HepG2 (cell line): ENCODE results near the gene DNAJC18. TPM values are rescaled to one million over a fixed set of nuclear protein-coding genes. Genes with fewer than 3 reads are reported as not detected.

Source experiments
- ATAC-seq: fragments of 200-7000 bp; cut with Tn5 transposase; 3 replicates; pipeline ENCODE4 v1.9.1; 2020; ENCODE audit warnings: mild to moderate bottlenecking, moderate library complexity
- BruUV-seq: library from RNA; stranded (reverse); fragments of 400-500 nt; replicated peaks from 2 replicates; lab custom pipeline; 2021; lab: Mats Ljungman, UMichigan
- CTCF ChIA-PET: fragments of 300-600 bp; formaldehyde crosslinking; extraction: SDS; loops from one replicate; lab custom pipeline; 2021; ENCODE audit warnings: low total read pairs, inconsistent platforms, low intra/inter-chr PET ratio; lab: Yijun Ruan, JAX
- POLR2A ChIA-PET: fragments of 350-600 bp; sonication (Branson Sonifier 250); formaldehyde crosslinking; loops from one replicate; lab custom pipeline; 2020; ENCODE audit warnings: antibody characterized with exemption, inconsistent platforms; lab: Yijun Ruan, JAX
- DNase-seq: peaks from one replicate; pipeline ENCODE4 v3.0.0-alpha.2; 2015; ENCODE audit warnings: low spot score
- FAIRE-seq: peaks from 3 replicates; lab custom pipeline; 2011; peaks lifted over from hg19 to GRCh38; lab: Jason Lieb, UNC
- H2AFZ ChIP-seq: one replicate; pipeline ENCODE4 v1.6.1; 2011; ENCODE audit warnings: low read length, inconsistent platforms
- H3K27ac ChIP-seq: fragments of 300-600 bp; 3 replicates; pipeline ENCODE4 v1.8.0; 2011; ENCODE audit warnings: mixed run types, mild to moderate bottlenecking, mixed read lengths, low read length, inconsistent platforms; ENCODE audit not compliant: insufficient read depth; ENCODE audit errors: extremely low read length
- H3K27me3 ChIP-seq, 2 experiments: fragments of 200-600 bp in 1 of 2; 2 replicates in 1 of 2; 3 replicates in 1 of 2; pipeline versions ENCODE4 v1.6.0 to v1.8.0; 2011; ENCODE audit warnings: low read length in 2 of 2, mild to moderate bottlenecking in 2 of 2, moderate library complexity in 2 of 2, inconsistent platforms in 1 of 2; ENCODE audit not compliant: insufficient read depth in 2 of 2, control insufficient read depth in 1 of 2
- H3K36me3 ChIP-seq, 2 experiments: fragments of 200-600 bp in 1 of 2; replicated peaks in 1 of 2; 2 replicates in 1 of 2; 3 replicates in 1 of 2; pipeline versions ENCODE4 v1.5.1 to v1.8.0; 2011; ENCODE audit warnings: low read length in 2 of 2, inconsistent platforms in 1 of 2; ENCODE audit not compliant: insufficient read depth in 2 of 2, control insufficient read depth in 1 of 2
- H3K4me1 ChIP-seq: 2 replicates; pipeline ENCODE4 v1.5.1; 2012; ENCODE audit warnings: low read length, inconsistent platforms; ENCODE audit not compliant: insufficient read depth
- H3K4me2 ChIP-seq: 2 replicates; pipeline ENCODE4 v1.6.0; 2011; ENCODE audit warnings: low read depth, low read length, inconsistent platforms
- H3K4me3 ChIP-seq, 3 experiments: fragments of 200-600 bp in 1 of 3; sonication (generic), shearing (Covaris generic) in 1 of 3; replicated peaks in 1 of 3; 2 replicates each; pipeline ENCODE4 v1.5.1; 2011 to 2016; ENCODE audit warnings: low read length in 3 of 3, inconsistent platforms in 2 of 3, low read depth in 2 of 3, mild to moderate bottlenecking in 2 of 3, control low read depth in 1 of 3, mixed read lengths in 1 of 3; ENCODE audit not compliant: insufficient read depth in 1 of 3
- H3K79me2 ChIP-seq: one replicate; pipeline ENCODE4 v1.6.1; 2011; ENCODE audit warnings: low read length, inconsistent platforms; ENCODE audit not compliant: insufficient read depth
- H3K9ac ChIP-seq: 2 replicates; pipeline ENCODE4 v1.6.0; 2011; ENCODE audit warnings: mild to moderate bottlenecking, low read depth, low read length, inconsistent platforms; ENCODE audit not compliant: insufficient read depth
- H3K9me3 ChIP-seq: 2 replicates; pipeline ENCODE4 v1.5.1; 2012; ENCODE audit warnings: mild to moderate bottlenecking, low read length
- H4K20me1 ChIP-seq: 2 replicates; pipeline ENCODE4 v1.6.0; 2011; ENCODE audit warnings: inconsistent platforms, mild to moderate bottlenecking, low read length, moderate library complexity; ENCODE audit not compliant: insufficient read depth
- AKAP8 ChIP-seq: sonication (generic); formaldehyde crosslinking; IDR thresholded peaks from 2 replicates; pipeline ENCODE4 v1.5.1; 2020; ENCODE audit warnings: mild to moderate bottlenecking, missing genetic modification reagents
- FOSL2 ChIP-seq: sonication (generic); formaldehyde crosslinking; IDR thresholded peaks from 2 replicates; pipeline ENCODE4 v1.4.0; 2020; ENCODE audit warnings: missing genetic modification reagents
- FOXA1 ChIP-seq, 2 experiments: fragments of 450-650 bp in 1 of 2; sonication (generic) in 1 of 2; formaldehyde crosslinking in 1 of 2; IDR thresholded peaks; 2 replicates each; pipeline versions ENCODE4 v1.4.0 to v1.6.1; 2016 to 2020; ENCODE audit warnings: missing genetic modification reagents in 1 of 2
- MEF2D ChIP-seq: sonication (generic); formaldehyde crosslinking; IDR thresholded peaks from 2 replicates; pipeline ENCODE4 v1.5.1; 2020; ENCODE audit warnings: mild to moderate bottlenecking, missing genetic modification reagents
- NFE2 ChIP-seq: sonication (generic); formaldehyde crosslinking; IDR thresholded peaks from 2 replicates; pipeline ENCODE4 v1.4.0; 2020; ENCODE audit warnings: missing genetic modification reagents
- RBM39 ChIP-seq: fragments of 200-400 bp; formaldehyde crosslinking; IDR thresholded peaks from one replicate; pipeline ENCODE4 v1.6.1; 2018; ENCODE audit warnings: antibody characterized with exemption, mild to moderate bottlenecking, low read depth, low read length; ENCODE audit not compliant: poor library complexity, severe bottlenecking
- ZNF224 ChIP-seq: sonication (generic); formaldehyde crosslinking; IDR thresholded peaks from 2 replicates; pipeline ENCODE4 v1.5.0; 2020; ENCODE audit warnings: mild to moderate bottlenecking, missing genetic modification reagents
- ZNF484 ChIP-seq: sonication (generic); formaldehyde crosslinking; IDR thresholded peaks from 2 replicates; pipeline ENCODE4 v1.5.1; 2020; ENCODE audit warnings: mild to moderate bottlenecking, low read depth, missing genetic modification reagents, borderline replicate concordance
- ZNF546 ChIP-seq: sonication (generic); formaldehyde crosslinking; conservative IDR thresholded peaks from 2 replicates; pipeline ENCODE4 v1.8.1; 2023; ENCODE audit warnings: mild to moderate bottlenecking, missing genetic modification reagents
- WGBS: methylation state at CpG from one replicate; pipeline ENCODE4 v1.1.6; 2017; ENCODE audit warnings: low lambda C conversion rate; 5-methylcytosine and 5-hydroxymethylcytosine counted together
- in situ Hi-C: cut with HindIII; loops from 2 replicates; pipeline ENCODE4 v1.10.0; 2017; ENCODE audit warnings: low pct_unique_long_range_greater_than_20kb; ENCODE audit not compliant: extremely low pct_ligation_motif_present
- intact Hi-C: fragments of 100-400 bp; cut with micrococcal nuclease; formaldehyde crosslinking; loops from one replicate; pipeline ENCODE4 v1.10.0; 2022; ENCODE audit not compliant: unreplicated experiment
- polyA plus RNA-seq, 8 experiments: library from polyadenylated mRNA; depleted of rRNA in 3 of 8; stranded (reverse) in 7 of 8; unstranded in 1 of 8; fragments of >200 nt; fragmentation: Illumina TruSeq in 4 of 8; extraction: Trizol in 4 of 8; gene quantifications; 2 replicates each; pipeline versions ENCODE4 v1.2.1 to v1.2.3, GENCODE V29; 2011 to 2016; ENCODE audit warnings: low read depth in 4 of 8, missing spikeins in 1 of 8, mixed read lengths in 1 of 8; ENCODE audit not compliant: insufficient read depth in 1 of 8
- total RNA-seq, 5 experiments: library from RNA; depleted of rRNA; stranded (reverse); fragments of >200 nt; fragmentation: Illumina TruSeq; extraction: Trizol; gene quantifications; 2 replicates each; pipeline ENCODE4 v1.2.3, GENCODE V29; 2016; ENCODE audit warnings: low read depth in 1 of 5
- TF ChIP-seq, protein P1 (sequence below): sonication (generic); formaldehyde crosslinking; IDR thresholded peaks from 2 replicates; pipeline ENCODE4 v1.4.0; 2020; ENCODE audit warnings: missing genetic modification reagents
- TF ChIP-seq, protein P2 (sequence below): sonication (generic); formaldehyde crosslinking; IDR thresholded peaks from 2 replicates; pipeline ENCODE4 v1.5.1; 2020; ENCODE audit warnings: mild to moderate bottlenecking, moderate library complexity, missing genetic modification reagents

DNAJC18 gene
- total and polyA plus RNA-seq, 2 of the 13 experiments (the other 11 are each of a cell fraction or from before 2014, with no cell fraction given): 6.5 to 6.6 TPM

DNA sequence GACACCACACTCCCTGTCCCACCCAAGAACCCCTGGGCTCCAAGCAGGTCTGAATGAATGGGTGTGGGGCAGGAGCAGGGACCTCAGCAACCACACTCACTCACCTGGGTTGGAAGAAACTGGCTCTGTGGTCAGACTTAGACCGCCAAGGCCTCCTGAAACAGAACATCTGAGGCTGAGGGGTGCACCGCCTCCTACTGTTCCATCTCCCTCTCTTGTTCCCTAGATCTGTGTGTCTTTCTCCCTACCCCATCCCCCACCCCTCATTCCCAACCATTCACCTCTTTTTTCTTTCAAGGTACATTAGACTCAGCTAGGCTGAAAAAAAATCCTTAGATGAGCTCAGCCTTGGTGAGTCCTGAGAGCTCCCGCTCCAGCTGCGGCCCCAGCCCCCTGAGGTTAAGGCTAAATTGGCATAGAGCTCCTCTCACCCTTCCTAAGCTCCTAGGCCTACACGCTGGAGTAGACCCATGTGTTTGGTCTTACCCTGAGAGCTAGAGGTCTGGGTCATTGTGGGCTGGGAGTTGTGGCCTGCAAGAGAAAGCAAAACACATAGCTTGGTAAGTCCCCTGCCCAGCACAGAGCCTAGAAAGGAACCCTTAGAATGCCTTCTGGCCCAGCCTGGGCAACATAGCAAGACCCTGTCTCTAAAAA, 18.5 kb upstream of the DNAJC18 start:
- Histone ChIP-seq H2AFZ (no peak overlapping the region), H3K79me2 (no peaks in the 10 kb centered on the region), H3K27ac (no peak overlapping the region), H3K4me2 (no peak overlapping the region), H4K20me1 (no peaks in the 10 kb centered on the region), H3K36me3 (no peaks in the 10 kb centered on the region), H3K9ac (no peak overlapping the region), H3K4me3 (no peak overlapping the region), H3K9me3 (no peaks in the 10 kb centered on the region), H3K4me1 (peaks cover 32% of the 10 kb centered on the region), H3K27me3 (peaks cover 8 to 41% of the 10 kb centered on the region in 2 experiments)
- no peak for DNase-seq
- POLR2A ChIA-PET: interaction anchor here (1.4 kb wide), 1 partner anchor 19 kb away, joined by 5 read pairs; the partner anchor contains the start of gene DNAJC18
- intact Hi-C loops (no loop called here), in situ Hi-C loops (no loop called here)
- no peak for FAIRE-seq
- BruUV-seq: no TSS peak
- 44% methylated on average over 5 of the region's 5 CpGs for WGBS
- no peak for TF ChIP-seq MEF2D (CRISPR knock-in tag)
- TF ChIP-seq FOXA1 (IDR thresholded peaks at IDR 0.05): no peak
- TF ChIP-seq FOXA1 (CRISPR knock-in tag; IDR thresholded peaks at IDR 0.05): no peak
- TF ChIP-seq, protein P1, sequence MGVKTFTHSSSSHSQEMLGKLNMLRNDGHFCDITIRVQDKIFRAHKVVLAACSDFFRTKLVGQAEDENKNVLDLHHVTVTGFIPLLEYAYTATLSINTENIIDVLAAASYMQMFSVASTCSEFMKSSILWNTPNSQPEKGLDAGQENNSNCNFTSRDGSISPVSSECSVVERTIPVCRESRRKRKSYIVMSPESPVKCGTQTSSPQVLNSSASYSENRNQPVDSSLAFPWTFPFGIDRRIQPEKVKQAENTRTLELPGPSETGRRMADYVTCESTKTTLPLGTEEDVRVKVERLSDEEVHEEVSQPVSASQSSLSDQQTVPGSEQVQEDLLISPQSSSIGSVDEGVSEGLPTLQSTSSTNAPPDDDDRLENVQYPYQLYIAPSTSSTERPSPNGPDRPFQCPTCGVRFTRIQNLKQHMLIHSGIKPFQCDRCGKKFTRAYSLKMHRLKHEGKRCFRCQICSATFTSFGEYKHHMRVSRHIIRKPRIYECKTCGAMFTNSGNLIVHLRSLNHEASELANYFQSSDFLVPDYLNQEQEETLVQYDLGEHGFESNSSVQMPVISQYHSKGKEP (CRISPR knock-in tag): no peak
- TF ChIP-seq AKAP8 (CRISPR knock-in tag): no peak
- TF ChIP-seq ZNF484: no peak
- no peak for TF ChIP-seq FOSL2 (CRISPR knock-in tag)
- TF ChIP-seq NFE2: no peak
- TF ChIP-seq RBM39: no peak
- no peak for TF ChIP-seq ZNF224 (CRISPR knock-in tag)
- TF ChIP-seq, protein P2, sequence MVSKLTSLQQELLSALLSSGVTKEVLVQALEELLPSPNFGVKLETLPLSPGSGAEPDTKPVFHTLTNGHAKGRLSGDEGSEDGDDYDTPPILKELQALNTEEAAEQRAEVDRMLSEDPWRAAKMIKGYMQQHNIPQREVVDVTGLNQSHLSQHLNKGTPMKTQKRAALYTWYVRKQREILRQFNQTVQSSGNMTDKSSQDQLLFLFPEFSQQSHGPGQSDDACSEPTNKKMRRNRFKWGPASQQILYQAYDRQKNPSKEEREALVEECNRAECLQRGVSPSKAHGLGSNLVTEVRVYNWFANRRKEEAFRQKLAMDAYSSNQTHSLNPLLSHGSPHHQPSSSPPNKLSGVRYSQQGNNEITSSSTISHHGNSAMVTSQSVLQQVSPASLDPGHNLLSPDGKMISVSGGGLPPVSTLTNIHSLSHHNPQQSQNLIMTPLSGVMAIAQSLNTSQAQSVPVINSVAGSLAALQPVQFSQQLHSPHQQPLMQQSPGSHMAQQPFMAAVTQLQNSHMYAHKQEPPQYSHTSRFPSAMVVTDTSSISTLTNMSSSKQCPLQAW (CRISPR knock-in tag): no peak
- no peak for TF ChIP-seq ZNF546 (CRISPR knock-in tag)
- ATAC-seq: no peak; the same call in 2 of the 3 replicates
- CTCF ChIA-PET: no interaction called here
